ENCODE data around the gene HOXA7. TPM values are rescaled to one million over a fixed set of nuclear protein-coding genes. Genes with fewer than 3 reads are reported as not detected.

Gene HOXA7
- total RNA-seq, 1 experiment from 2014 or later: not detected

DNA sequence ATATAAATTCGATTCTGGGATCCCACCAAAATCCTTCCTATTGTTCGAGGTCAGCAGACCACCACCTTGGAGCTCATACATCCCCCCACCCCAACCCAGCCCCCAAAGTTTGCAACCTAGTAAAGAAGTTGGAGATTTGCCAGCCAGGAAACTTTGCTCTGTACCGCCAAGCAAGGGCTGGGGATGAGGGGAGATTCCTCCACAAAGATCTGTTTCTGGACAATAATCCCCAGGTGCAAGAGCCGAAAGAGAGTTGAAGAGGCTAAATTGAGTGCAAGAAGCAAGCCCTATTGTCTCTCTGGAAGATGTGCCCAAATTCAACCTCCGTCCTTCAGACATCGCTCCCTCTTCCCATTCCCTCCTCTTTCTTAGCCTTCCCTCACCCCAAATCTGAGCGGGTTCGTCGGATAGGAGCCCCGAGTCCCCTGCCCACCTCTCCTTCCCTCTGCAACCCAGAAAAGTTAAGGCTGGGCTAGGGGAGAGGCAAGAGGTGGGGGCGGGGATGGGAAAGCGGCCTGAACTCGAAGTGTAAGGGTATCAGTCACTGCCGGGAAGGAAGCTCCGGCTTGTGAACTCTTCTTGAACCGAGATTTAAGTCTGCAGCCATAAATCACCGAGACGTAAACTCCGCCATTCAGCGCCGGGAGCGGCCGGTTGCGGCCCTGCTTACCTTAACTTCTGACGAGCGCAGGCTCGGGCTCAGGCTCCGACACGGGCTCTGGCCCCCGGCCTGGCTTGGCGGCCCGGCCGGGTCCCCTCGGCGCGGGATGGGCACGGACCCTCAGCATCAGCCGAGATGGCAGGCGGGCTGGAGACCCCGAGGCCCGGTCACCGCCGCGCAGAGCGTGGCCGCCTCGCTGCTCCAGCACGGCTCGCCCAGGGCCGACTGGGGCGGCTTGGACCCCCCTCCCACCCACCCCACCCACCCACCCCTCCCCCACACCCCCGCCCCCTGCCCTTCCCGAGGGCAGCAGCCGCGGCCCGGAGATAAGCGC is 43.2 kb downstream of the HOXA7 start:
- peak overlapping the region; percentile 92 for H3K27ac ChIP-seq
- BruUV-seq (replicated peaks): TSS peak; percentile 51
- POLR2A ChIA-PET (ENCODE audit: unreplicated experiment): interaction anchor here (0.5 to 0.8 kb wide), 7 partner anchors 15 to 288 kb away, joined by 3 to 12 read pairs (median 3); no protein-coding TSS in a partner anchor
- H3K27me3 ChIP-seq (ENCODE audit: insufficient read depth, low read depth): no peaks in the 10 kb centered on the region
- peak overlapping the region; percentile 55; the same call in 1 of the 2 replicates for H2AFZ ChIP-seq
- peak; percentile 76 to 90 for DNase-seq
- H3K79me2 ChIP-seq (ENCODE audit: low read depth): peaks cover 94% of the 10 kb centered on the region
- H3K4me3 ChIP-seq: peak overlapping the region; percentile 80
- CTCF ChIA-PET: interaction anchor here (0.7 kb wide), 1 partner anchor 564 kb away, joined by 3 read pairs; no protein-coding TSS in a partner anchor
- peak overlapping the region; percentile 87 for H3K4me2 ChIP-seq
- peaks cover 47% of the 10 kb centered on the region for H3K36me3 ChIP-seq (ENCODE audit: low read depth)
- H4K20me1 ChIP-seq (ENCODE audit: insufficient read depth): no peaks in the 10 kb centered on the region
- H3K9me2 ChIP-seq (ENCODE audit: insufficient read depth): no peaks in the 10 kb centered on the region
- intact Hi-C loops (cut with micrococcal nuclease; ENCODE audit: unreplicated experiment): loop anchor here (2.0 to 10.0 kb wide), 3 partner anchors 40 to 632 kb away; partner anchors contain the start of gene TAX1BP1
- no peak for TF ChIP-seq CTCF (conservative IDR thresholded peaks at IDR 0.05)
- TF ChIP-seq EZH2 (IDR thresholded peaks at IDR 0.05; ENCODE audit: low read depth): no peak
- peaks cover 47% of the 10 kb centered on the region for H3K4me1 ChIP-seq (replicated peaks; ENCODE audit: insufficient read depth)
- H3K9me3 ChIP-seq (ENCODE audit: insufficient read depth, low read depth): no peaks in the 10 kb centered on the region
- peaks cover 54% of the 10 kb centered on the region for H3F3A ChIP-seq (ENCODE audit: insufficient read depth, low read depth)

GRCh38 chr7:27112361-27112760 is 44.1 kb downstream of the HOXA7 start:
- peak overlapping the region; percentile 87 for H3K4me2 ChIP-seq

More at GRCh38 chr7:27112361-27112760, 44.1 kb downstream of the HOXA7 start:
- ChIA-PET POLR2A (ENCODE audit: unreplicated experiment) (interaction anchor here (0.6 kb wide), 1 partner anchor 59 kb away, joined by 4 read pairs; no protein-coding TSS in a partner anchor), CTCF (no interaction called here)
- peaks cover 38% of the 10 kb centered on the region for H3K4me1 ChIP-seq (replicated peaks; ENCODE audit: insufficient read depth)
- H4K20me1 ChIP-seq (ENCODE audit: insufficient read depth): no peaks in the 10 kb centered on the region
- H3K27ac ChIP-seq: peak overlapping the region; percentile 92
- H3K9me3 ChIP-seq (ENCODE audit: insufficient read depth, low read depth): no peaks in the 10 kb centered on the region
- H3F3A ChIP-seq (ENCODE audit: insufficient read depth, low read depth): peaks cover 56% of the 10 kb centered on the region
- H3K4me3 ChIP-seq: peak overlapping the region; percentile 80
- intact Hi-C loops (cut with micrococcal nuclease; ENCODE audit: unreplicated experiment): loop anchor here (2.0 to 10.0 kb wide), 3 partner anchors 40 to 632 kb away; partner anchors contain the start of gene TAX1BP1
- no TSS peak for BruUV-seq (replicated peaks)
- H3K79me2 ChIP-seq (ENCODE audit: low read depth): peaks cover 94% of the 10 kb centered on the region
- peaks cover 49% of the 10 kb centered on the region for H3K36me3 ChIP-seq (ENCODE audit: low read depth)
- TF ChIP-seq CTCF (conservative IDR thresholded peaks at IDR 0.05): no peak
- no peak for DNase-seq
- no peaks in the 10 kb centered on the region for H3K9me2 ChIP-seq (ENCODE audit: insufficient read depth)
- no peak overlapping the region for H2AFZ ChIP-seq
- H3K27me3 ChIP-seq (ENCODE audit: insufficient read depth, low read depth): no peaks in the 10 kb centered on the region
